Measurements from ENCODE around the gene CTTN.

The CTTN gene

GRCh38 chr11:70364745-70365543 is 33.4 kb upstream of the CTTN start:
- Histone ChIP-seq H3K27ac (replicated peaks) (peak overlapping the region; percentile 55), H3K27me3 (ENCODE audit: insufficient read depth, poor library complexity, severe bottlenecking) (no peaks in the 10 kb centered on the region), H3K4me3 (replicated peaks; ENCODE audit: insufficient read depth, low read length) (no peak overlapping the region)
- peak; percentile 22 to 81 for DNase-seq (ENCODE audit: low read depth in 1 of 2, low spot score in 1 of 2)
- TF ChIP-seq GABPA (IDR thresholded peaks at IDR 0.05; ENCODE audit: low read depth) (peak; percentile 66; the same call in 1 of the 2 replicates), SPI1 (IDR thresholded peaks at IDR 0.05; ENCODE audit: borderline replicate concordance, low read depth) (peak; percentile 8; the same call in 1 of the 2 replicates), POLR2AphosphoS5 (IDR thresholded peaks at IDR 0.05; ENCODE audit: low read depth) (peak; percentile 98), CTCF (IDR thresholded peaks at IDR 0.05; ENCODE audit: insufficient read depth, low read length) (no peak)
- TF ChIP-seq, protein P1, sequence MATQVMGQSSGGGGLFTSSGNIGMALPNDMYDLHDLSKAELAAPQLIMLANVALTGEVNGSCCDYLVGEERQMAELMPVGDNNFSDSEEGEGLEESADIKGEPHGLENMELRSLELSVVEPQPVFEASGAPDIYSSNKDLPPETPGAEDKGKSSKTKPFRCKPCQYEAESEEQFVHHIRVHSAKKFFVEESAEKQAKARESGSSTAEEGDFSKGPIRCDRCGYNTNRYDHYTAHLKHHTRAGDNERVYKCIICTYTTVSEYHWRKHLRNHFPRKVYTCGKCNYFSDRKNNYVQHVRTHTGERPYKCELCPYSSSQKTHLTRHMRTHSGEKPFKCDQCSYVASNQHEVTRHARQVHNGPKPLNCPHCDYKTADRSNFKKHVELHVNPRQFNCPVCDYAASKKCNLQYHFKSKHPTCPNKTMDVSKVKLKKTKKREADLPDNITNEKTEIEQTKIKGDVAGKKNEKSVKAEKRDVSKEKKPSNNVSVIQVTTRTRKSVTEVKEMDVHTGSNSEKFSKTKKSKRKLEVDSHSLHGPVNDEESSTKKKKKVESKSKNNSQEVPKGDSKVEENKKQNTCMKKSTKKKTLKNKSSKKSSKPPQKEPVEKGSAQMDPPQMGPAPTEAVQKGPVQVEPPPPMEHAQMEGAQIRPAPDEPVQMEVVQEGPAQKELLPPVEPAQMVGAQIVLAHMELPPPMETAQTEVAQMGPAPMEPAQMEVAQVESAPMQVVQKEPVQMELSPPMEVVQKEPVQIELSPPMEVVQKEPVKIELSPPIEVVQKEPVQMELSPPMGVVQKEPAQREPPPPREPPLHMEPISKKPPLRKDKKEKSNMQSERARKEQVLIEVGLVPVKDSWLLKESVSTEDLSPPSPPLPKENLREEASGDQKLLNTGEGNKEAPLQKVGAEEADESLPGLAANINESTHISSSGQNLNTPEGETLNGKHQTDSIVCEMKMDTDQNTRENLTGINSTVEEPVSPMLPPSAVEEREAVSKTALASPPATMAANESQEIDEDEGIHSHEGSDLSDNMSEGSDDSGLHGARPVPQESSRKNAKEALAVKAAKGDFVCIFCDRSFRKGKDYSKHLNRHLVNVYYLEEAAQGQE (IDR thresholded peaks at IDR 0.05; ENCODE audit: insufficient replicate concordance, low read depth): no peak

GRCh38 chr11:70365544-70365927 is 32.8 kb upstream of the CTTN start:
- DNase-seq (ENCODE audit: low read depth in 1 of 2, low spot score in 1 of 2): no peak
- Histone ChIP-seq H3K27me3 (ENCODE audit: insufficient read depth, poor library complexity, severe bottlenecking) (no peaks in the 10 kb centered on the region), H3K27ac (replicated peaks) (peak overlapping the region; percentile 55), H3K4me3 (replicated peaks; ENCODE audit: insufficient read depth, low read length) (no peak overlapping the region)
- no peak for TF ChIP-seq SPI1 (IDR thresholded peaks at IDR 0.05; ENCODE audit: borderline replicate concordance, low read depth)
- TF ChIP-seq, protein P1 (IDR thresholded peaks at IDR 0.05; ENCODE audit: insufficient replicate concordance, low read depth): no peak
- TF ChIP-seq CTCF (IDR thresholded peaks at IDR 0.05; ENCODE audit: insufficient read depth, low read length): no peak
- TF ChIP-seq POLR2AphosphoS5 (IDR thresholded peaks at IDR 0.05; ENCODE audit: low read depth): no peak
- TF ChIP-seq GABPA (IDR thresholded peaks at IDR 0.05; ENCODE audit: low read depth): no peak

- TF ChIP-seq POLR2AphosphoS5 (IDR thresholded peaks at IDR 0.05; ENCODE audit: low read depth) (no peak), GABPA (IDR thresholded peaks at IDR 0.05; ENCODE audit: low read depth) (no peak), CTCF (IDR thresholded peaks at IDR 0.05; ENCODE audit: insufficient read depth, low read length) (no peak), SPI1 (IDR thresholded peaks at IDR 0.05; ENCODE audit: borderline replicate concordance, low read depth) (no peak)
- TF ChIP-seq, protein P1 (IDR thresholded peaks at IDR 0.05; ENCODE audit: insufficient replicate concordance, low read depth): no peak
- H3K27ac ChIP-seq (replicated peaks): no peak overlapping the region
- H3K27me3 ChIP-seq (ENCODE audit: insufficient read depth, poor library complexity, severe bottlenecking): no peaks in the 10 kb centered on the region
- no peak overlapping the region for H3K4me3 ChIP-seq (replicated peaks; ENCODE audit: insufficient read depth, low read length)
- no peak for DNase-seq (ENCODE audit: low read depth in 1 of 2, low spot score in 1 of 2)
Observed at GRCh38 chr11:70367071-70367470, 31.3 kb upstream of the CTTN start.

All from HL-60 (cell line).